Mucosa of gallbladder (tissue), 1 donor: ENCODE results near the gene COL6A3. TPM values are rescaled to one million over a fixed set of nuclear protein-coding genes. Genes with fewer than 3 reads are reported as not detected.

Experiments
- DNase-seq: peaks from one replicate; pipeline ENCODE4 v3.0.0-alpha.2; 2020; ENCODE audit warnings: low spot score
- total RNA-seq: library from RNA; stranded (reverse); gene quantifications from one replicate; pipeline ENCODE4 v1.2.1, GENCODE V29; 2021
- donor health status: DM: no; HTN: no; CAD: no.

COL6A3 gene
- total RNA-seq, 1 donor from 2014 or later: 258 TPM

GRCh38 chr2:237440819-237441281 lies 26.9 kb upstream of the COL6A3 start:
- DNase-seq: no peak

DNA sequence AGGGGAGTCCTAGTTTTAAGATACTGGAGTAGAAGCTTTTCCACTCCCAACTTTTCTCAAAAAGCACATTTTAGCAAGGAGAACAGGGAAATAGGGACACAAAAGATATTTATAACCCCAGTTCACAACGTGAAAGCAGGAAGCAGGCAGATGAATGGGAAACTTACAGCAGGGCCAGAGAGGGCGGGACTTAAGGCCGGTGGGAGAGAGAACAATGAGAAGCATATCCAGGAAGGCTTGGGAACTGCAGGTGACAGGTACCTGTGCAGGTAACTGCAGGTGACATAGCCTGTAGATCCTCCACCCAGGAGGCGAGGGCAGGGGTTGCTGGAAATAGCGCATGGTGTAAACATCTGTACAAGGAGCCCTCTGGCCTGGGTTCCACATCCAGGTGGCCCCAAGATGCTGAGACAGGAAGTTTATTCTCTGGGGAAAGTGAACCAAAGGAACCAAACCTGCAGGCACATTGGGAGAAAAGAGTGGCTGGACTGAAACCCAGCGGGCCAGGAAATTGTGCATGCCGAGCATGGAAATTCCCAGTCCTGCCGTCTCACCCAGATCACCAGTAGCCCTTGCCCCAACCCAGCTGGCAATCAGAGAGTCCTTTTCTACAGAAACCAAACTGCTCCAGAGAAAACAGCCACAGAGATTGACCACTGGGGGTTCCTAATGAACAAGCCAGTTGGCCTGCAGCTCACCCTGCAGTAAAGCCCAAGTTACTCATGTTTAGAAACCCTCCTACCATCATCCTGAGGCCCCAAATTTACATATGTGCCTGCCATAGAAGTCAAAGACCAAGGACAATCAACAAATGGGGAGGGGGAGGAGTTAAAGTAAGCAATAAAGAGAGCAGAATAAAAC lies 24.3 kb upstream of the COL6A3 start:
- DNase-seq: peak; percentile 78

DNA sequence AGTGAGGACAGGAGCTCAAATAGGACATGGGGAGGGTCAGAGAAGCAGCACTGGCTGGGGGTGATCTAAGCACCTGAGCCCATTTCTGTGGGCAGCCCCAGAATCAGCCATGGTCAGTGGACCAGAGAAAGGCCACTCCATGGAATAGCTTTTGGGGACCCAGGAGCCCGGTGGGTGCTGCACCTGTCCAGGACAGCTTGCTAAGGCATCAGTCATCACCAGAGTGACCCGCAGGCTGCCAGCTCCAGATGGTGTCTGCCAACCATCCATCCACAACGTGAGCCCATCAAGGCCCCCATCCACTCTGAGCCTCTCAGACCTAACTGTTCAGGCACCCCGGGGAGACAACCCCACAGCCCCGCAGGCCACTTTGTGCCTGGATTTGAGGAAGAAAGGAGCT lies 23.6 kb upstream of the COL6A3 start:
- DNase-seq: no peak

DNA sequence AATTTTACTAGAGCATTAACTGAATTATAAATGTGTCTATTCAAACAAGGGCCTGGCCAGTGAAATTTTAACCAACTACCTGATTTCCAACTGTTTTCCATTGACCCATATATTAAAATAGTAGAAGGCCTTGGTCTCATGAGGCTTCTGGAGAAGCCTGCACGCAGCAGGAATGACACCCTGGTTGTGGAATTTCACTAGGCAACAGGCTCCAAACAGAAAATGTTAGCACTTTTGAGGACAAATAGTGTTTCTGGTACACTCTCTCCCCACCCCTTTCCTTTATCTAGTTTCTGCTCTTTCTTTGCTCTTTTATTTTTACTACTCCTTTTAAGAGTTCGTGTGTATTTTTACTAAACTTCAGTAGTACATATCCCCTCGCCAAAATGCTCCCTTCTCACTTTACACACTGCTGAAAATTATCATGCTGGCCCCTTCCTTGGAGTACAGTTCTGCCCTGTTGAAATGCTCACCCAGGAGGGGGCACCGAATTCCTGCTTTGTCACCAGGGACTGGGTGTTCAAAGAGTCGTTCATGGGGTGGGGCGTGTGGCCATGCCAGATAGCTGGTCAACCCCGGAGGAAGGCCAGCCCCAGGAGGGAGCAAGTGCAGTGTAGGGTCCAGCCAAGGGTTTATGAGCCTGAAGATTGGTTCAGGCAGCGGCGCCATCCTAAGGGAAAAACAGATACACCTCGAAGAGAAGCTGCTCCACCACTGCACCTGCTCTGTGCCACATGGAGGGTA lies 22.1 kb upstream of the COL6A3 start:
- DNase-seq: no peak

GRCh38 chr2:237434866-237435311 lies 20.9 kb upstream of the COL6A3 start:
- no peak for DNase-seq

DNA sequence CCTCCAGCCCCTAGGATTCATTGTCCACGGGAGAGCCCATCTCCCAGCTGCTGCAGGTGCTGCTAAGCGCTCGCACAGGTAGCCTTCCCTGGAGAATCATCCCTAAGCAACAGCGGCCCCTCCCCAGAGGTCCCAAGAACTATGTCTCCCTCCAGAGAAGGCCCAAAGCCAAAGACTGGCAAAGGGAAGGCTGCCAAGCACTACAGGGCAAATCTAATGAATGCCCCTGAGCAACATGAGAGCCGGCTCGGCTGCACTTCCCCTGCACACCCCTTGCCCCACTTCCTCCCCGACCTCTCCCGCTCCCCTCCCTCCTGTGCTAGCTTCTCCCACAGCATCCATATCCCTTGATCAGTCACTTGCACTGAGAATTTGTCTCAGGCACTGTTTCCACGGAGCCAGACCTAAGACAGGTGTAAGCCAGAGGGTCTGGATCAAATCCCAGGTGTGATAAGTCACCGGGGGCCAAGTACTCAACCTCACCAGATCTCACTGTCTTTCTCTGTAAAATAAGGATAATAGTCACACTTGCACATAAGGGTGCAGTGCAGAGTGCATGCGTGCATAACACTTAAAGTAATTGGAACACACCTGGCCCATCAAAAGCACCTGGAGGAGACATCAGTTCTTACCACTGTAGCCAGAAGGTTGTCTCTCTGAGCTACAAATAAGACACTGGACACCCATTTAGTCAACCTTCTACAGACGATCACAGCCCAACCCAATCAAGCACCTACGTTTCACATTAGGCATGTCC lies 20.1 kb upstream of the COL6A3 start:
- DNase-seq: no peak

DNA sequence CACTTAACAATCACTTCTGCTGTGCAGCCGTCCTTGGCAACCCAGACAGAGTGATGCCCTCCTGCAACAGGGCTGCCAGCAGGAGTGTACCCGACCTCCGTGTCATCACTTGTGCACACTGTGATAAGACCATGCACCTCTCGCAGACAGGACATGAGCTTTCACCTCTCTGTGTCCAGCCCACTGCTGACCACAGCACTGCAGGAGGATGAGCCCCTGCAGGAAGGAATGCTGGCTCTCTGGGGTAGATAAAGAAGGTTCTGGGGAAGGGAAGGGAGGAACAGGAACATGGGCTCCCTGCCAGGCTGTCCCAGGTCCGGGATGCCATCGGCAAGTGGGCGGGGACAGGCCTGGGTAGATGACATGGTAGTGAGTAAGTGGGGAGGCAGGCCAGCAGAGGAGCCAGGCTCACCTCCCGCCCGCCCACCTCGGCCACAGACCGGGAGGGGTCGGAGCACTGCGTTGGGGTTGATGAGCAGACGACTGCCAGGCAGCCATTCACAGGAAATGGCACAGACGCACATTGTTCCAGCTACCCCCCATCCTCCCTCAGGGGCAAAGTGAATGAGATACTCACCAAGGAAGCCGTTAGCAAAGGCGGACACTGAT lies 18.6 kb upstream of the COL6A3 start:
- peak; percentile 58 for DNase-seq

DNA sequence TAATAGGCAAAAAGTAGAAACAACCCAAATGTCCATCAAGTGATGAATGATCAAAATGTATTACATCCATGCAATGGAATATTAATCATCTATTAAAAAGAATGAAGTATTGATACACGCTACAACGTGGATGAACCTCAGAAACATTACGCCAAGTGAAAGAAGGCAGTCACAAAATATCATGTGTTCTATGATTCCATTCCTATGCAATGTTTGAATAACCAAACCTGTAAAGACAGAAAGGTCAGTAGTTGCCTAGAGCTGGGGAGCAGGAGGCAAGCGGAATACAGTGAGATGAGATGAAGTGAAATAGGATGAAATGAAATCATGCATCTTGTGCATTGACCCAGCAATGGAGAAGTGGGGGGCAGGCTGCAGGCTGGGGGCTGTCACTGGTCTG lies 17.9 kb upstream of the COL6A3 start:
- DNase-seq: no peak

- no peak for DNase-seq
Measured at GRCh38 chr2:237431372-237431771, 17.4 kb upstream of the COL6A3 start.

DNA sequence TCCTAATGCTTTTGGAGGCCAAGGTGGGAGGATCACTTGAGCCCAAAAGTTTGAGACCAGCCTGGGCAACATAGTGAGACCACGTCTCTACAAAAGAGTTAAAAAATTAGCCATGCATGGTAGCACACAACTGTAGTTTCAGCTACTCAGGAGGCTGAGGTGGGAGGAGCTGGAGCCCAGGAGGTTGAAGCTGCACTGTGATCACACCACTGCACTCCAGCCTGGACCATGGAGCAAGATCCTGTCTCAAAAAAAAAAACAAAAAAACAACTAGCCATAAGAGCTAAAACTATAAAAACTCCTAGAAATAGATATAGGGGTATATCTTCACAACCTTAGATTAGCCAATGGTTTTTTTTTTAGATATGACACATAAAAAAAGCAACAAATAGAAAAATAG lies 16.9 kb upstream of the COL6A3 start:
- DNase-seq: no peak

GRCh38 chr2:237429753-237430152 lies 15.8 kb upstream of the COL6A3 start:
- no peak for DNase-seq

GRCh38 chr2:237427769-237428506 lies 14.0 kb upstream of the COL6A3 start:
- no peak for DNase-seq

GRCh38 chr2:237426517-237426916 lies 12.6 kb upstream of the COL6A3 start:
- no peak for DNase-seq

- DNase-seq: no peak
Measured at GRCh38 chr2:237425320-237425719, 11.4 kb upstream of the COL6A3 start.

DNA sequence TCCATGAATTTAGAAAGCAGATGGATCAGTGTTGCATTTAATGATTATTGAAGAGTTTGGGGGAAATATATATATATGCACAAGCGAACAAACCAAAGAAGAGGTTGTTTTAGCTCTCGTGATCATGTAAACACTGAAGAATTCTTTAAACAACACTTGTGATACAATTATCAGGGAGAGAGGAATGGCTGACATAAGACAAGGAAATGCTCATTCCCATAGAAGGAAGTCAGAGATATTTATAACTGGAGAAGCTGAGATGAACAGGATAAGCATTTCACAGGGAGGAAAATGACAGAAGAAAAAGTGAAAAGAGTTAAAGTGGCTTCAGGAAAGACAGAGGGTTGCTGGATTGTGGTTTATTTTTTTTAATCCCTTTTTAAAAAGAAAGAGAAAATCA lies 10.6 kb upstream of the COL6A3 start:
- DNase-seq: no peak

DNA sequence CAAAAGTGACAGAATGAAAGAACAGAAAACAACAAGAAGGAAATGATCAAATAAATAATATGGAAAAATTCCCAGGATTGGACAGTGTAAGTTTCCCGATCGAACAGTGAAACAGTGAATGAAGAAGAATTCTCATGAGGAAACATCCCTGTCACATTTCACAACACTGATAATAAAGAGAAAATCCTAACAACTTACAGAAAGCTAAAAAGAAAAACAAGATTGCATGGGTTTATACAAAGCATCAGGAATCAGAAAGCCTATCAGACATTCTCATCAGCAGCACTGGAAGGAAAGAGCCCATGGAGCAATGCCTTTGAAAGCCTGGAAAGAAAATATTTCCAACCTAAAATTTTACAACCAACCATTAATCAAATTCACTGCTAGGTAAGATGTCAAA lies 9.9 kb upstream of the COL6A3 start:
- DNase-seq: no peak

- no peak for DNase-seq
Measured at GRCh38 chr2:237422309-237422708, 8.3 kb upstream of the COL6A3 start.

DNA sequence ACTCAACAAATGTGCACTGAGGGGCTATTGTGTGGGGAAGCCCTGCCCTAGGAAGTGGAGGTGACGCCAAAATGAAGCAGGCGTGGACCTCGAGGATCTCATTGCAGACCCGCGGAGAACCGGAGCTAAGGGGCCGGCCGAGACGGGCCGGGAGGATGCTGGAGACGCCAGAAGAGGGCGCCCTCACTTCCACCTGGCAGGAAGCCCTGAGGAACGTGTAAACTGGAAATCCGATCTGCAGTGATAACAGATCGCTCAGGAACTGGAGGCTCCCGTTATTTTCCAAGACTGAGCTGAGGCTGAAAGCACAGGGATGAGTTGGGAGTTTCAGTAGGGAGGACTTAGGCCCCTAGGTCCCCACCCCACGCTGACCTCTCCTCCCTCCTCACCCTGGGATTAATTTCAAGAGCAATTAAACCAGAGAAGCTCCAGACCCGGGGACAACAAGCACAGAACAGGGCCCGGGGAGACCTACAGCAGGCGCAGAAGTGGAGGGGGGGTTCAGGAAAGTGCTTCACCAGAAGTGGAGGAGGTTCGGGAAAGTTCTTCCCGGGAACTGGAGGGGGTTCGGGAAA lies 7.7 kb upstream of the COL6A3 start:
- peak; percentile 81 for DNase-seq

DNA sequence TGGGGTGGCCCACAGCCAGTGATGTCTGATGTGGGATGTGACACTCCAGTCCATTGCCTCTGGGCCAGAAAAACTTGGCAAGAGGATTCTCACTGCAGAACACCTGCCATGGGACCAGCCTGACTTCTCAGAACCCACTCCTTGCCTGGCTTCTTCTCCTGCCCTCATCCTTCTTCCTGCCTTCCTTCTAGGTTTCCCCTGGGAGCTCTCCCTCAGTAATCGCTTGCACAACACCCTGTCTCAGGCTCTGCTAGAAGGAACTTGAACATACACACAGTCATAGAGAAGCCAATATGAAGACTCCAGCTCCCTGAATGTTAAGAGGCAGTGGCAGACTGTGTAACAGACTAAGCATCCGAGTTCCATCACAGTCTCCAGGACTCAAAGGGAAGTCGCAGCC lies 4.3 kb upstream of the COL6A3 start:
- DNase-seq: no peak

DNA sequence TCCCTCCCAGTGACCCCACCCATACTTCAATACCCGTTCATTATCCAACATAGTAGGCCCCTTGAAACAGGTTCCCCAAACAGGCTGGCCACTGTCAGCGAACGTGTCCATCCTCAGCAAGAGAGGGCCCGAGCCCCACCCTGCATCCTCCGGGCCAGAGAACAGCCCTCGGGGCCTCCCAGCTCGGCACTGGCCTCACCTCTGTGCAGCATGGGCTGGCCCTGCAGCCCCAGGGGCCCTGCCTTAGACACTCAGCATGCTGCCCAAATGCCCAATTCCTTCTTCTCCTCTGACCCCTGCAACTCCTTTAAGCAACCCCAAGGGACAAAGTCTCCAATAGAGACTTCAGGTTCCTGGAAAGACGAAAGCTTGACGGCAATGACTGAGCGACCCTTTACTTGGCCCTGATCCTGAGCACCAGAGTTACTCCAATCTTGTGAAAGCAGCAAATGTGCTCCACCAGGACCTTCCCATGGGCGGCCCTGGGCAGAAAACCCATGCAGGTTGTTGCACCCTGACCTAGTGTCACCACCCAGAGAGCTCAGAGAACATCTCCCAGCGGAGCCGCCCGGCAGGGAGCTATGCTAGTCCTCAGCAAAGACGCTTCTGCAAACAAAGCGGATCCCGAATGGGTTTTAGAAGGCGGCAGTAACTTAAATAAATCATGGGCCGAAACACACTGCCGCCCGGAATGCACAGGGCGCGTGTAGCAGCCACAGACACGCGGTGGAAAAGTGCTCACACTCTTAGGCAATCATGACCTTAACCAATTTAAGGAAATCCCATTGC lies 782 bp downstream of the COL6A3 start:
- DNase-seq: no peak
